ENCODE data around the gene STXBP6.

DNA sequence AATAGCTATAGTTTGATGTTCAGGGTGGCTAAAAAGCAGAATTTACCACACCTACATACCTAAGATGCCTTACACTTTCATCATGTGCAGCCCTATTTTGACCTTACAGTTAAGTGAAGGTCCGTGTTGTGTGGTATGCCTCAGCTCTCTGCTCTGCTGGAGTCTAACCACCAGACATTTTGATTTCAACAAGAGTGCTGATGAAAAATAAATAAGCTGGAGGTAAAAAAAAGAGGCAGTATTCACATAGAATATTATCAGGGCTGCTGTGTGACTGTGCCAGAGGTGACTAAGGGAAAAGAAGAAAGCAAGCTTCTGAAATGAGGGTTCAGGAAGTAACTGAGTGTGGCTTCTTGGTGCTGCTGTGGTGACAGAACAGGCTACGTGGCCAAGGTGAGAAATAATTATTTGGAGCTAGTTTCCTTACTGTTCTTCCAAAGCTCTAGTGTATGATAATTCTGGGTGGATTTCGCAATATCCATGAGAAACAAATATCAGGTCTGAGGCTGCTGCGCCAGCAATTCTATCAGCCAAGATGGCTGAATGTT, 188.8 kb downstream of the STXBP6 start:
- TF ChIP-seq ZNF248 (tag by site-specific recombination; IDR thresholded peaks at IDR 0.05) = no peak
- no peak for TF ChIP-seq ZFP3 (tag by site-specific recombination; IDR thresholded peaks at IDR 0.05; ENCODE audit: low read depth)
- TF ChIP-seq, protein P1, sequence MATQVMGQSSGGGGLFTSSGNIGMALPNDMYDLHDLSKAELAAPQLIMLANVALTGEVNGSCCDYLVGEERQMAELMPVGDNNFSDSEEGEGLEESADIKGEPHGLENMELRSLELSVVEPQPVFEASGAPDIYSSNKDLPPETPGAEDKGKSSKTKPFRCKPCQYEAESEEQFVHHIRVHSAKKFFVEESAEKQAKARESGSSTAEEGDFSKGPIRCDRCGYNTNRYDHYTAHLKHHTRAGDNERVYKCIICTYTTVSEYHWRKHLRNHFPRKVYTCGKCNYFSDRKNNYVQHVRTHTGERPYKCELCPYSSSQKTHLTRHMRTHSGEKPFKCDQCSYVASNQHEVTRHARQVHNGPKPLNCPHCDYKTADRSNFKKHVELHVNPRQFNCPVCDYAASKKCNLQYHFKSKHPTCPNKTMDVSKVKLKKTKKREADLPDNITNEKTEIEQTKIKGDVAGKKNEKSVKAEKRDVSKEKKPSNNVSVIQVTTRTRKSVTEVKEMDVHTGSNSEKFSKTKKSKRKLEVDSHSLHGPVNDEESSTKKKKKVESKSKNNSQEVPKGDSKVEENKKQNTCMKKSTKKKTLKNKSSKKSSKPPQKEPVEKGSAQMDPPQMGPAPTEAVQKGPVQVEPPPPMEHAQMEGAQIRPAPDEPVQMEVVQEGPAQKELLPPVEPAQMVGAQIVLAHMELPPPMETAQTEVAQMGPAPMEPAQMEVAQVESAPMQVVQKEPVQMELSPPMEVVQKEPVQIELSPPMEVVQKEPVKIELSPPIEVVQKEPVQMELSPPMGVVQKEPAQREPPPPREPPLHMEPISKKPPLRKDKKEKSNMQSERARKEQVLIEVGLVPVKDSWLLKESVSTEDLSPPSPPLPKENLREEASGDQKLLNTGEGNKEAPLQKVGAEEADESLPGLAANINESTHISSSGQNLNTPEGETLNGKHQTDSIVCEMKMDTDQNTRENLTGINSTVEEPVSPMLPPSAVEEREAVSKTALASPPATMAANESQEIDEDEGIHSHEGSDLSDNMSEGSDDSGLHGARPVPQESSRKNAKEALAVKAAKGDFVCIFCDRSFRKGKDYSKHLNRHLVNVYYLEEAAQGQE (tag by site-specific recombination; IDR thresholded peaks at IDR 0.05) = no peak
- TF ChIP-seq, protein P2, sequence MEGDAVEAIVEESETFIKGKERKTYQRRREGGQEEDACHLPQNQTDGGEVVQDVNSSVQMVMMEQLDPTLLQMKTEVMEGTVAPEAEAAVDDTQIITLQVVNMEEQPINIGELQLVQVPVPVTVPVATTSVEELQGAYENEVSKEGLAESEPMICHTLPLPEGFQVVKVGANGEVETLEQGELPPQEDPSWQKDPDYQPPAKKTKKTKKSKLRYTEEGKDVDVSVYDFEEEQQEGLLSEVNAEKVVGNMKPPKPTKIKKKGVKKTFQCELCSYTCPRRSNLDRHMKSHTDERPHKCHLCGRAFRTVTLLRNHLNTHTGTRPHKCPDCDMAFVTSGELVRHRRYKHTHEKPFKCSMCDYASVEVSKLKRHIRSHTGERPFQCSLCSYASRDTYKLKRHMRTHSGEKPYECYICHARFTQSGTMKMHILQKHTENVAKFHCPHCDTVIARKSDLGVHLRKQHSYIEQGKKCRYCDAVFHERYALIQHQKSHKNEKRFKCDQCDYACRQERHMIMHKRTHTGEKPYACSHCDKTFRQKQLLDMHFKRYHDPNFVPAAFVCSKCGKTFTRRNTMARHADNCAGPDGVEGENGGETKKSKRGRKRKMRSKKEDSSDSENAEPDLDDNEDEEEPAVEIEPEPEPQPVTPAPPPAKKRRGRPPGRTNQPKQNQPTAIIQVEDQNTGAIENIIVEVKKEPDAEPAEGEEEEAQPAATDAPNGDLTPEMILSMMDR (tag by site-specific recombination; IDR thresholded peaks at IDR 0.05) = no peak
- TF ChIP-seq YY1 (tag by site-specific recombination; IDR thresholded peaks at IDR 0.05) = no peak
- no peak for TF ChIP-seq ZNF585B (tag by site-specific recombination; IDR thresholded peaks at IDR 0.05)
- TF ChIP-seq ZNF416 (tag by site-specific recombination; IDR thresholded peaks at IDR 0.05) = no peak
- TF ChIP-seq ZNF660 (tag by site-specific recombination; IDR thresholded peaks at IDR 0.05) = no peak

Data from HEK293 (cell line).